K562 (cell line): ENCODE measurements around the gene NCBP2. TPM values are rescaled to one million over a fixed set of nuclear protein-coding genes. Genes with fewer than 3 reads are reported as not detected.

Experiments used
- ARID4B ChIP-seq: sonication (generic); formaldehyde crosslinking; IDR thresholded peaks from 2 replicates; pipeline ENCODE4 v1.8.0; 2022; ENCODE audit warnings: mild to moderate bottlenecking, missing genetic modification reagents
- ETV6 ChIP-seq, 3 experiments: fragments of 150-350 bp in 1 of 3; sonication (generic) in 1 of 3; formaldehyde crosslinking in 1 of 3; IDR thresholded peaks; 2 replicates each; pipeline versions ENCODE4 v1.6.1 to v1.8.0; 2014 to 2022; ENCODE audit warnings: borderline replicate concordance in 2 of 3, low read depth in 2 of 3, antibody characterized with exemption in 1 of 3, low read length in 1 of 3, mild to moderate bottlenecking in 1 of 3, missing genetic modification reagents in 1 of 3
- SREBF1 ChIP-seq: fragments of 150-350 bp; IDR thresholded peaks from 2 replicates; pipeline ENCODE4 v1.6.1; 2014; ENCODE audit warnings: antibody characterized with exemption, low read depth, low read length, borderline replicate concordance
- UBTF ChIP-seq, 2 experiments: IDR thresholded peaks; 2 replicates each; pipeline ENCODE4 v1.6.1; 2012; ENCODE audit warnings: improper control_type of control experiment in 2 of 2, low read depth in 2 of 2, low read length in 2 of 2, borderline replicate concordance in 1 of 2
- polyA plus RNA-seq, 8 experiments: library from polyadenylated mRNA; depleted of rRNA in 4 of 8; stranded (reverse) in 5 of 8; unstranded in 3 of 8; fragments of >200 nt; fragmentation: Nextera tagmentation in 2 of 8; fragmentation: Illumina TruSeq in 1 of 8; extraction: Ambion mirVana in 2 of 8; extraction: Trizol in 1 of 8; gene quantifications; 2 replicates each; pipeline versions ENCODE4 v1.2.1 to v1.2.3, GENCODE V29; 2011 to 2014; ENCODE audit warnings: inconsistent platforms in 1 of 8, missing spikeins in 1 of 8
- total RNA-seq, 7 experiments: library from RNA; depleted of rRNA in 6 of 7; stranded (reverse); fragments of >200 nt in 6 of 7; fragmentation: Illumina TruSeq in 2 of 7; extraction: Trizol in 2 of 7; gene quantifications; 2 replicates each; pipeline versions ENCODE4 v1.2.1 to v1.2.3, GENCODE V29; 2011 to 2021; ENCODE audit warnings: low replicate concordance in 1 of 7
- TF ChIP-seq, protein P1 (sequence below): fragments of 250-450 bp; sonication (Bioruptor Pico); IDR thresholded peaks from 2 replicates; pipeline ENCODE4 v1.4.0; 2020; ENCODE audit warnings: mild to moderate bottlenecking, moderate library complexity, borderline replicate concordance

Gene NCBP2
- total and polyA plus RNA-seq, 9 of the 15 experiments (the other 6 are each of a cell fraction or from before 2014, with no cell fraction given) = 56.4 to 102 (median 82.3) TPM

GRCh38 chr3:196989721-196990262 is 47.5 kb upstream of the NCBP2 start (continued):
- TF ChIP-seq ARID4B (CRISPR knock-in tag) (no peak), ETV6 (IDR thresholded peaks at IDR 0.05; ENCODE audit: borderline replicate concordance in 1 of 2, low read depth in 2 of 2, low read length in 1 of 2) (no peak), ETV6 (CRISPR knock-in tag; IDR thresholded peaks at IDR 0.05; ENCODE audit: borderline replicate concordance) (no peak), SREBF1 (no peak), UBTF (IDR thresholded peaks at IDR 0.05; ENCODE audit: borderline replicate concordance in 1 of 2, low read depth in 2 of 2, low read length in 2 of 2) (no peak)
- TF ChIP-seq, protein P1, sequence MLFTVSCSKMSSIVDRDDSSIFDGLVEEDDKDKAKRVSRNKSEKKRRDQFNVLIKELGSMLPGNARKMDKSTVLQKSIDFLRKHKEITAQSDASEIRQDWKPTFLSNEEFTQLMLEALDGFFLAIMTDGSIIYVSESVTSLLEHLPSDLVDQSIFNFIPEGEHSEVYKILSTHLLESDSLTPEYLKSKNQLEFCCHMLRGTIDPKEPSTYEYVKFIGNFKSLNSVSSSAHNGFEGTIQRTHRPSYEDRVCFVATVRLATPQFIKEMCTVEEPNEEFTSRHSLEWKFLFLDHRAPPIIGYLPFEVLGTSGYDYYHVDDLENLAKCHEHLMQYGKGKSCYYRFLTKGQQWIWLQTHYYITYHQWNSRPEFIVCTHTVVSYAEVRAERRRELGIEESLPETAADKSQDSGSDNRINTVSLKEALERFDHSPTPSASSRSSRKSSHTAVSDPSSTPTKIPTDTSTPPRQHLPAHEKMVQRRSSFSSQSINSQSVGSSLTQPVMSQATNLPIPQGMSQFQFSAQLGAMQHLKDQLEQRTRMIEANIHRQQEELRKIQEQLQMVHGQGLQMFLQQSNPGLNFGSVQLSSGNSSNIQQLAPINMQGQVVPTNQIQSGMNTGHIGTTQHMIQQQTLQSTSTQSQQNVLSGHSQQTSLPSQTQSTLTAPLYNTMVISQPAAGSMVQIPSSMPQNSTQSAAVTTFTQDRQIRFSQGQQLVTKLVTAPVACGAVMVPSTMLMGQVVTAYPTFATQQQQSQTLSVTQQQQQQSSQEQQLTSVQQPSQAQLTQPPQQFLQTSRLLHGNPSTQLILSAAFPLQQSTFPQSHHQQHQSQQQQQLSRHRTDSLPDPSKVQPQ = no peak
